ENCODE data around the gene TM6SF1. TPM values are rescaled to one million over a fixed set of nuclear protein-coding genes. Genes with fewer than 3 reads are reported as not detected.
A peak's percentile ranks its signal among the peaks of the same experiment; 100 is the strongest.

TM6SF1 gene
- total RNA-seq (2011; cell fraction: chromatin; rRNA removed; ENCODE audit: low replicate concordance), result 3.2 and 5.4 TPM in 2 replicates
- 2.3 and 3.0 TPM in 2 replicates for total RNA-seq (2011; cell fraction: nucleolus; rRNA removed)
- 1.7 and 2.9 TPM in 2 replicates for total RNA-seq (2011; cell fraction: nucleoplasm; rRNA removed)
- 1.8 and 3.3 TPM in 2 replicates for total RNA-seq (2014; rRNA removed)
- total RNA-seq (2014; rRNA removed; fragmentation: Illumina TruSeq; extraction: Trizol), result 4.4 and 4.6 TPM in 2 replicates
- 1.1 and 1.3 TPM in 2 replicates for total RNA-seq (2015; rRNA removed; fragmentation: Illumina TruSeq; extraction: Trizol)
- total RNA-seq (2021), result 2.7 and 4.1 TPM in 2 replicates
- 1.0 and 6.1 TPM in 2 replicates for polyA plus RNA-seq (2011; rRNA removed)
- polyA plus RNA-seq (2011; cell fraction: cytosol; rRNA removed), result 0.34 and 2.9 TPM in 2 replicates
- 1.5 and 9.2 TPM in 2 replicates for polyA plus RNA-seq (2011; cell fraction: nucleus; rRNA removed)
- 2.7 and 34.9 TPM in 2 replicates for polyA plus RNA-seq (2012)
- polyA plus RNA-seq (2014; fragmentation: Illumina TruSeq; extraction: Trizol), result 3.5 and 4.4 TPM in 2 replicates
- polyA plus RNA-seq (2014; fragmentation: Nextera tagmentation; extraction: Ambion mirVana), result 1 to 10 TPM; 5.2 to 5.6 TPM
- 2.9 and 4.5 TPM in 2 replicates for polyA plus RNA-seq (2014; rRNA removed)
- 0.35 and 2.2 TPM in 2 replicates for polyA minus RNA-seq (2011; rRNA and poly(A)+ RNA removed)
- polyA minus RNA-seq (2011; cell fraction: cytosol; rRNA and poly(A)+ RNA removed), result 1.0 TPM in 1 of 2 replicates, not detected in the other
- polyA minus RNA-seq (2011; cell fraction: nucleus; rRNA and poly(A)+ RNA removed), result 0.54 and 4.1 TPM in 2 replicates
- percentile 53 among the genes with signal in this experiment for Bru-seq, nascent RNA
- BruChase-seq, experiment 1, labeled RNA remaining after a 2-hour chase, result percentile 74 among the genes with signal in this experiment
- percentile 71 among the genes with signal in this experiment for BruChase-seq, experiment 2, labeled RNA remaining after a 6-hour chase
- long read RNA-seq, experiment 1, partial matches to known transcripts, result 0 of 12 reads
- long read RNA-seq, experiment 1, other reads (novel, unspliced or antisense), result 7 of 12 reads
- long read RNA-seq, experiment 2, partial matches to known transcripts, result 0 of 3 reads
- long read RNA-seq, experiment 2, other reads (novel, unspliced or antisense), result 1 of 3 reads
- long read RNA-seq, experiment 3, partial matches to known transcripts, result 0 of 2 reads
- long read RNA-seq, experiment 3, other reads (novel, unspliced or antisense), result 0 of 2 reads

DNA sequence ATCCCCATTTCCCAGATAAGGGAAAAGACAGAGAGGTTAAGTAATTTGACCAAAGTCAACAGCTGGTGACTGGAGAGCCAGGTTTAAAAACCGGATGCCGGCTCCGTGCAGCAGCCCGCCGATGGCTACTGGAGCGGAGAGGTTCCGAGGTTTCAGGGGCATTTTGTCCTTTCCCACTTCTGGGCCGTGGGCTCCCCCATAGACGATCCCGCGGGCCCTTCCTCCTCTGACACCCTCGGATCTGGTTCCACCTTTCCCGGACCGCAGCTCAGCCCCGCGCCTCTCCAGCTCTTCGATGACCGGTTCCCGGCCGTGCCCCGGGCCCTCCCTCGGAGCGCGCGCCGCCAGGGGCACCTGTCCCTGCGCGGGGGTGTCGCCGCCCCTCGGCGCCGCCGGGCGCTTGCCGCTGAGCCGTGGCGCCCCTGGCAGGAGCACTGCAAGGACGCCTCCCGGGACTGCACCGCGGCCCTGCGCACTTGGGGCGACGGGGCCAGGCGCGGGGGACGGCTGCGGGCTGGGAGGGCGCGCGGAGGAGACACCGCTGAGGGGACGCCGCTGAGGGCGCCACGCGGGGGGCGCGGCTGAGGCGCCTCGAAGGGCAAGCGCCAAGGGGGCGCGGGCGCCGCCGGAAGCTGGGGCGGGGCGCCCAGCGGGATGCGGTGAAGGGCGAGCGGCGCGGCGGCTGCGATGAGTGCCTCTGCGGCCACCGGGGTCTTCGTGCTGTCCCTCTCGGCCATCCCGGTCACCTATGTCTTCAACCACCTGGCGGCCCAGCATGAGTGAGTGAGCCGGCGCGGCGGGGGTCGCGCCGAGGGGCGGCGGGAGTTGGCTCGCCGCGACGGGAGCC, at the start of gene TM6SF1:
Gene TM6SF1 (plus strand): TSS at position 652 of the 847 bp plus-strand sequence. CDS start 36 bp downstream, at position 688.
- intact Hi-C loops (cut with micrococcal nuclease), result loop anchor here (5.0 kb wide), 2 partner anchors 95 to 100 kb away; partner anchors contain the start of genes C15orf40 and HDGFL3
- H3K4me2 ChIP-seq (ENCODE audit: insufficient read depth, low read length), result peak within 1 kb of the TSS; percentile 64
- 0 out of 2 replicates have a peak, but pooled peaks have one; percentile 5 for TF ChIP-seq ZNF12 (CRISPR knock-in tag; IDR thresholded peaks at IDR 0.05)
- TF ChIP-seq, protein P1, sequence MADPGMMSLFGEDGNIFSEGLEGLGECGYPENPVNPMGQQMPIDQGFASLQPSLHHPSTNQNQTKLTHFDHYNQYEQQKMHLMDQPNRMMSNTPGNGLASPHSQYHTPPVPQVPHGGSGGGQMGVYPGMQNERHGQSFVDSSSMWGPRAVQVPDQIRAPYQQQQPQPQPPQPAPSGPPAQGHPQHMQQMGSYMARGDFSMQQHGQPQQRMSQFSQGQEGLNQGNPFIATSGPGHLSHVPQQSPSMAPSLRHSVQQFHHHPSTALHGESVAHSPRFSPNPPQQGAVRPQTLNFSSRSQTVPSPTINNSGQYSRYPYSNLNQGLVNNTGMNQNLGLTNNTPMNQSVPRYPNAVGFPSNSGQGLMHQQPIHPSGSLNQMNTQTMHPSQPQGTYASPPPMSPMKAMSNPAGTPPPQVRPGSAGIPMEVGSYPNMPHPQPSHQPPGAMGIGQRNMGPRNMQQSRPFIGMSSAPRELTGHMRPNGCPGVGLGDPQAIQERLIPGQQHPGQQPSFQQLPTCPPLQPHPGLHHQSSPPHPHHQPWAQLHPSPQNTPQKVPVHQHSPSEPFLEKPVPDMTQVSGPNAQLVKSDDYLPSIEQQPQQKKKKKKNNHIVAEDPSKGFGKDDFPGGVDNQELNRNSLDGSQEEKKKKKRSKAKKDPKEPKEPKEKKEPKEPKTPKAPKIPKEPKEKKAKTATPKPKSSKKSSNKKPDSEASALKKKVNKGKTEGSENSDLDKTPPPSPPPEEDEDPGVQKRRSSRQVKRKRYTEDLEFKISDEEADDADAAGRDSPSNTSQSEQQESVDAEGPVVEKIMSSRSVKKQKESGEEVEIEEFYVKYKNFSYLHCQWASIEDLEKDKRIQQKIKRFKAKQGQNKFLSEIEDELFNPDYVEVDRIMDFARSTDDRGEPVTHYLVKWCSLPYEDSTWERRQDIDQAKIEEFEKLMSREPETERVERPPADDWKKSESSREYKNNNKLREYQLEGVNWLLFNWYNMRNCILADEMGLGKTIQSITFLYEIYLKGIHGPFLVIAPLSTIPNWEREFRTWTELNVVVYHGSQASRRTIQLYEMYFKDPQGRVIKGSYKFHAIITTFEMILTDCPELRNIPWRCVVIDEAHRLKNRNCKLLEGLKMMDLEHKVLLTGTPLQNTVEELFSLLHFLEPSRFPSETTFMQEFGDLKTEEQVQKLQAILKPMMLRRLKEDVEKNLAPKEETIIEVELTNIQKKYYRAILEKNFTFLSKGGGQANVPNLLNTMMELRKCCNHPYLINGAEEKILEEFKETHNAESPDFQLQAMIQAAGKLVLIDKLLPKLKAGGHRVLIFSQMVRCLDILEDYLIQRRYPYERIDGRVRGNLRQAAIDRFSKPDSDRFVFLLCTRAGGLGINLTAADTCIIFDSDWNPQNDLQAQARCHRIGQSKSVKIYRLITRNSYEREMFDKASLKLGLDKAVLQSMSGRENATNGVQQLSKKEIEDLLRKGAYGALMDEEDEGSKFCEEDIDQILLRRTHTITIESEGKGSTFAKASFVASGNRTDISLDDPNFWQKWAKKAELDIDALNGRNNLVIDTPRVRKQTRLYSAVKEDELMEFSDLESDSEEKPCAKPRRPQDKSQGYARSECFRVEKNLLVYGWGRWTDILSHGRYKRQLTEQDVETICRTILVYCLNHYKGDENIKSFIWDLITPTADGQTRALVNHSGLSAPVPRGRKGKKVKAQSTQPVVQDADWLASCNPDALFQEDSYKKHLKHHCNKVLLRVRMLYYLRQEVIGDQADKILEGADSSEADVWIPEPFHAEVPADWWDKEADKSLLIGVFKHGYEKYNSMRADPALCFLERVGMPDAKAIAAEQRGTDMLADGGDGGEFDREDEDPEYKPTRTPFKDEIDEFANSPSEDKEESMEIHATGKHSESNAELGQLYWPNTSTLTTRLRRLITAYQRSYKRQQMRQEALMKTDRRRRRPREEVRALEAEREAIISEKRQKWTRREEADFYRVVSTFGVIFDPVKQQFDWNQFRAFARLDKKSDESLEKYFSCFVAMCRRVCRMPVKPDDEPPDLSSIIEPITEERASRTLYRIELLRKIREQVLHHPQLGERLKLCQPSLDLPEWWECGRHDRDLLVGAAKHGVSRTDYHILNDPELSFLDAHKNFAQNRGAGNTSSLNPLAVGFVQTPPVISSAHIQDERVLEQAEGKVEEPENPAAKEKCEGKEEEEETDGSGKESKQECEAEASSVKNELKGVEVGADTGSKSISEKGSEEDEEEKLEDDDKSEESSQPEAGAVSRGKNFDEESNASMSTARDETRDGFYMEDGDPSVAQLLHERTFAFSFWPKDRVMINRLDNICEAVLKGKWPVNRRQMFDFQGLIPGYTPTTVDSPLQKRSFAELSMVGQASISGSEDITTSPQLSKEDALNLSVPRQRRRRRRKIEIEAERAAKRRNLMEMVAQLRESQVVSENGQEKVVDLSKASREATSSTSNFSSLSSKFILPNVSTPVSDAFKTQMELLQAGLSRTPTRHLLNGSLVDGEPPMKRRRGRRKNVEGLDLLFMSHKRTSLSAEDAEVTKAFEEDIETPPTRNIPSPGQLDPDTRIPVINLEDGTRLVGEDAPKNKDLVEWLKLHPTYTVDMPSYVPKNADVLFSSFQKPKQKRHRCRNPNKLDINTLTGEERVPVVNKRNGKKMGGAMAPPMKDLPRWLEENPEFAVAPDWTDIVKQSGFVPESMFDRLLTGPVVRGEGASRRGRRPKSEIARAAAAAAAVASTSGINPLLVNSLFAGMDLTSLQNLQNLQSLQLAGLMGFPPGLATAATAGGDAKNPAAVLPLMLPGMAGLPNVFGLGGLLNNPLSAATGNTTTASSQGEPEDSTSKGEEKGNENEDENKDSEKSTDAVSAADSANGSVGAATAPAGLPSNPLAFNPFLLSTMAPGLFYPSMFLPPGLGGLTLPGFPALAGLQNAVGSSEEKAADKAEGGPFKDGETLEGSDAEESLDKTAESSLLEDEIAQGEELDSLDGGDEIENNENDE (IDR thresholded peaks at IDR 0.05; ENCODE audit: low read depth, low read length), result no peak

More for the DNA sequence above, at the start of gene TM6SF1:
- Histone ChIP-seq H4K20me1 (replicated peaks; ENCODE audit: control insufficient read depth, insufficient read depth, low read length) (no peaks in the 10 kb centered on the region), H3K27ac (ENCODE audit: extremely low read depth, low read depth, low read length) (no peak within 1 kb of the TSS; the same call in 2 of the 3 replicates), H3K9ac (ENCODE audit: insufficient read depth in 1 of 2, low read depth in 2 of 2, low read length in 2 of 2) (peak within 1 kb of the TSS; percentile 41 to 88), H3K79me2 (ENCODE audit: control insufficient read depth, insufficient read depth, low read length) (no peaks in the 10 kb centered on the region), H3K4me1 (replicated peaks in 1 of 2; ENCODE audit: control insufficient read depth in 2 of 2, insufficient read depth in 2 of 2, low read length in 2 of 2) (peaks cover 18 to 24% of the 10 kb centered on the region in 2 experiments; a peak in 4 of 5 replicates), H3K27me3 (ENCODE audit: control insufficient read depth in 2 of 2, insufficient read depth in 2 of 2, low read length in 2 of 2) (no peaks in the 10 kb centered on the region; a peak in 1 of 5 replicates), H2AFZ (ENCODE audit: low read depth, low read length) (peak within 1 kb of the TSS; percentile 67), H3K9me1 (ENCODE audit: control insufficient read depth, insufficient read depth, low read length) (no peaks in the 10 kb centered on the region), H3K4me3 (peak within 1 kb of the TSS; percentile 51), H3K36me3 (ENCODE audit: control insufficient read depth, insufficient read depth, low read length) (no peaks in the 10 kb centered on the region), H3K9me3 (replicated peaks; ENCODE audit: control insufficient read depth, insufficient read depth, low read depth, low read length) (no peaks in the 10 kb centered on the region)
- POLR2A ChIA-PET, result interaction anchor here (0.6 to 1.5 kb wide), 5 partner anchors 9 to 231 kb away, joined by 3 to 5 read pairs (median 4); no protein-coding TSS in a partner anchor
- ATAC-seq (peak; percentile 71), DNase-seq (ENCODE audit: extremely low read depth in 1 of 4, low spot score in 3 of 4) (peak; percentile 34 to 57 (median 52)), FAIRE-seq (peak; percentile 54)
- CTCF ChIA-PET (ENCODE audit: low intra/inter-chr PET ratio), result no interaction called here
- BruUV-seq (replicated peaks), result no TSS peak
- in situ Hi-C loops (cut with MboI), result no loop called here
- 13% methylated on average over 58 of the region's 97 CpGs for WGBS (ENCODE audit: insufficient coverage, low coverage, missing lambda C conversion rate)

Data from K562 (cell line).